Lung (tissue), 12 donors: Measurements from ENCODE around the gene CDC42. TPM values are rescaled to one million over a fixed set of nuclear protein-coding genes. Genes with fewer than 3 reads are reported as not detected.
A peak's percentile ranks its signal among the peaks of the same experiment; 100 is the strongest.

Experiments
- ATAC-seq: fragments of 200-7000 bp; cut with Tn5 transposase; one replicate; pipeline ENCODE4 v1.9.1; 2020; ENCODE audit warnings: moderate number of reproducible peaks; ENCODE audit not compliant: insufficient read depth, low FRiP score
- DNase-seq, 3 donors: peaks; one replicate each; pipeline ENCODE4 v3.0.0-alpha.2; 2013 to 2017
- H3K27ac ChIP-seq, 2 donors: one replicate each; pipeline ENCODE4 v1.5.1; 2013; ENCODE audit warnings: mild to moderate bottlenecking in 2 of 2, moderate library complexity in 2 of 2, control low read depth in 1 of 2, inconsistent platforms in 1 of 2, low read depth in 1 of 2, low read length in 1 of 2
- H3K27me3 ChIP-seq, 3 donors: one replicate each; pipeline ENCODE4 v1.5.1; 2013; ENCODE audit warnings: low read length in 2 of 3; ENCODE audit not compliant: control insufficient read depth in 3 of 3, insufficient read depth in 3 of 3
- H3K36me3 ChIP-seq, 4 donors: one replicate each; pipeline ENCODE4 v1.5.1; 2013; ENCODE audit warnings: low read length in 4 of 4, mild to moderate bottlenecking in 1 of 4, moderate library complexity in 1 of 4; ENCODE audit not compliant: control insufficient read depth in 4 of 4, insufficient read depth in 4 of 4
- H3K4me1 ChIP-seq, 5 donors: one replicate each; pipeline ENCODE4 v1.5.1; 2013; ENCODE audit warnings: low read length in 5 of 5, mild to moderate bottlenecking in 2 of 5, moderate library complexity in 1 of 5; ENCODE audit not compliant: control insufficient read depth in 5 of 5, insufficient read depth in 5 of 5
- H3K4me3 ChIP-seq: one replicate; pipeline ENCODE4 v1.5.1; 2013; ENCODE audit warnings: mild to moderate bottlenecking, control low read depth, moderate library complexity
- H3K9ac ChIP-seq, 2 donors: one replicate each; pipeline ENCODE4 v1.5.1; 2013; ENCODE audit warnings: low read length in 2 of 2, control low read depth in 1 of 2; ENCODE audit not compliant: insufficient read depth in 1 of 2
- H3K9me3 ChIP-seq, 4 donors: one replicate each; pipeline ENCODE4 v1.5.1; 2013; ENCODE audit warnings: low read length in 3 of 4, mild to moderate bottlenecking in 1 of 4, moderate library complexity in 1 of 4; ENCODE audit not compliant: control insufficient read depth in 4 of 4, insufficient read depth in 3 of 4
- CTCF ChIP-seq: IDR thresholded peaks from 2 replicates; pipeline ENCODE4 v1.5.1; 2012; ENCODE audit warnings: mild to moderate bottlenecking; ENCODE audit errors: control extremely low read depth, extremely low read depth
- WGBS, 2 donors: extraction: QIAGEN DNeasy Blood & Tissue Kit; methylation state at CpG; one replicate each; pipeline ENCODE4 v1.1.7; 2013; 5-methylcytosine and 5-hydroxymethylcytosine counted together
- polyA plus RNA-seq, 2 donors: library from polyadenylated mRNA; stranded (reverse); fragments of 200-250 nt; gene quantifications; one replicate each; pipeline ENCODE4 v1.2.1, GENCODE V29; 2013
- total RNA-seq, 2 donors: library from RNA; depleted of rRNA in 1 of 2; stranded (reverse); fragments of >200 nt in 1 of 2; gene quantifications; one replicate each; pipeline ENCODE4 v1.2.1, GENCODE V29; 2014 to 2021
- donor health status: control.
- donor health status: control.
- donor health status: Bipolar disorder and iron deficiency.
- donor health status: healthy.
- donor health status: DM: yes; HTN: yes; CAD: no.

Gene CDC42
- total and polyA plus RNA-seq, 4 donors, result 137 to 231 (median 219) TPM

GRCh38 chr1:22104094-22104493 lies 51.6 kb downstream of the CDC42 start:
- no peak overlapping the region for H3K4me3 ChIP-seq
- no peak overlapping the region for H3K27ac ChIP-seq
- no peaks in the 10 kb centered on the region for H3K9me3 ChIP-seq
- ATAC-seq, result no peak
- no peak for DNase-seq
- no peak for TF ChIP-seq CTCF
- no peak overlapping the region for H3K9ac ChIP-seq
- 77 to 83% methylated on average over 6 of the region's 6 CpGs for WGBS, 2 donors
- peaks cover 4 to 13% (median 7%) of the 10 kb centered on the region in 4 donors for H3K36me3 ChIP-seq
- peaks cover 0 to 10% (median 4%) of the 10 kb centered on the region in 5 donors for H3K4me1 ChIP-seq
- H3K27me3 ChIP-seq, result no peaks in the 10 kb centered on the region

GRCh38 chr1:22104865-22105437 lies 52.4 kb downstream of the CDC42 start:
- H3K36me3 ChIP-seq, result peaks cover 4 to 17% (median 6%) of the 10 kb centered on the region in 4 donors
- no peaks in the 10 kb centered on the region for H3K27me3 ChIP-seq
- DNase-seq (no peak), ATAC-seq (no peak)
- no peak overlapping the region for H3K4me3 ChIP-seq
- peaks cover 0 to 10% (median 5%) of the 10 kb centered on the region in 5 donors for H3K4me1 ChIP-seq
- no peaks in the 10 kb centered on the region for H3K9me3 ChIP-seq
- TF ChIP-seq CTCF, result no peak
- 78 to 85% methylated on average over 6 of the region's 6 CpGs for WGBS, 2 donors
- no peak overlapping the region for H3K27ac ChIP-seq
- H3K9ac ChIP-seq, result no peak overlapping the region

- Histone ChIP-seq H3K36me3 (peaks cover 0 to 13% (median 5%) of the 10 kb centered on the region in 4 donors), H3K4me1 (peaks cover 0 to 10% (median 5%) of the 10 kb centered on the region in 5 donors), H3K4me3 (no peak overlapping the region), H3K9me3 (no peaks in the 10 kb centered on the region), H3K27ac (no peak overlapping the region), H3K9ac (no peak overlapping the region), H3K27me3 (no peaks in the 10 kb centered on the region)
- DNase-seq (peak in 2 of 3 donors; percentile 62 to 71), ATAC-seq (peak; percentile 37)
- TF ChIP-seq CTCF, result peak; percentile 62
- WGBS, 2 donors, result 65 to 74% methylated on average over 5 of the region's 5 CpGs
These were observed 53.2 kb downstream of the CDC42 start for GRCh38 chr1:22105611-22106207.
